Caco-2 (cell line): ENCODE data around the gene BEAN1. TPM values are rescaled to one million over a fixed set of nuclear protein-coding genes. Genes with fewer than 3 reads are reported as not detected.

Source experiments
- Bru-seq: library from RNA; stranded (reverse); fragments of 400-500 nt; gene quantifications from one replicate; lab custom pipeline; 2021; lab: Mats Ljungman, UMichigan
- BruChase-seq, 2 experiments: library from RNA; stranded (reverse); fragments of 400-500 nt; gene quantifications; one replicate each; lab custom pipeline; 2021; lab: Mats Ljungman, UMichigan
- BruUV-seq: library from RNA; stranded (reverse); fragments of 400-500 nt; replicated peaks from 2 replicates; lab custom pipeline; 2021; lab: Mats Ljungman, UMichigan
- CTCF ChIA-PET: fragments of 300-600 bp; sonication (Branson Sonifier 250); formaldehyde crosslinking; loops from one replicate; lab custom pipeline; 2022; ENCODE audit warnings: antibody characterized with exemption; lab: Charles Lee
- POLR2A ChIA-PET: fragments of 300-600 bp; sonication (Branson Sonifier 250); formaldehyde crosslinking; loops from one replicate; lab custom pipeline; 2022; ENCODE audit warnings: antibody characterized with exemption; lab: Charles Lee
- DNase-seq, 2 experiments: peaks; one replicate each; pipeline versions ENCODE4 v3.0.0 to v3.0.0-alpha.2; 2020 to 2022
- H3K27me3 ChIP-seq: replicated peaks from 2 replicates; pipeline ENCODE4 v1.6.0; 2011; ENCODE audit warnings: low read length; ENCODE audit not compliant: control insufficient read depth, insufficient read depth
- H3K36me3 ChIP-seq: 2 replicates; pipeline ENCODE4 v1.5.1; 2011; ENCODE audit warnings: low read length; ENCODE audit not compliant: control insufficient read depth, insufficient read depth
- H3K4me1 ChIP-seq: fragments of 250-450 bp; sonication (Bioruptor Pico); 2 replicates; pipeline ENCODE4 v1.5.1; 2020; ENCODE audit warnings: mild to moderate bottlenecking
- H3K4me3 ChIP-seq: 2 replicates; pipeline ENCODE4 v1.5.1; 2011; ENCODE audit warnings: low read depth, mild to moderate bottlenecking, control low read depth, low read length
- H3K9me3 ChIP-seq: fragments of 250-450 bp; sonication (Bioruptor Pico); 2 replicates; pipeline ENCODE4 v1.5.1; 2020; ENCODE audit warnings: mild to moderate bottlenecking, moderate library complexity
- H3K27ac Mint-ChIP-seq: one replicate; pipeline ENCODE4 v1.8.0; 2022; ENCODE audit warnings: mixed read lengths; ENCODE audit not compliant: unreplicated experiment
- H3K27me3 Mint-ChIP-seq: one replicate; pipeline ENCODE4 v1.8.0; 2022; ENCODE audit warnings: mixed read lengths; ENCODE audit not compliant: insufficient read depth, unreplicated experiment
- H3K36me3 Mint-ChIP-seq: one replicate; pipeline ENCODE4 v1.8.0; 2022; ENCODE audit warnings: mild to moderate bottlenecking, mixed read lengths; ENCODE audit not compliant: insufficient read depth, unreplicated experiment
- H3K4me1 Mint-ChIP-seq: one replicate; pipeline ENCODE4 v1.8.0; 2022; ENCODE audit warnings: low read depth, mixed read lengths; ENCODE audit not compliant: unreplicated experiment
- H3K4me3 Mint-ChIP-seq: one replicate; pipeline ENCODE4 v1.8.0; 2022; ENCODE audit warnings: mild to moderate bottlenecking, moderate library complexity, mixed read lengths; ENCODE audit not compliant: unreplicated experiment
- H3K9me3 Mint-ChIP-seq: one replicate; pipeline ENCODE4 v1.8.0; 2022; ENCODE audit warnings: mixed read lengths; ENCODE audit not compliant: unreplicated experiment
- CTCF ChIP-seq, 2 experiments: fragments of 200-600 bp in 1 of 2; IDR thresholded peaks; 1 replicate in 1 of 2; 2 replicates in 1 of 2; pipeline versions ENCODE4 v1.5.1 to v1.8.0; 2011 to 2022; ENCODE audit warnings: antibody characterized with exemption in 1 of 2, control low read depth in 1 of 2, inconsistent platforms in 1 of 2, low read depth in 1 of 2, low read length in 1 of 2, mild to moderate bottlenecking in 1 of 2, moderate library complexity in 1 of 2; ENCODE audit not compliant: insufficient read depth in 1 of 2, severe bottlenecking in 1 of 2, unreplicated experiment in 1 of 2
- intact Hi-C: fragments of 100-400 bp; cut with micrococcal nuclease; formaldehyde crosslinking; loops from one replicate; pipeline ENCODE4 v1.10.0; 2022; ENCODE audit not compliant: unreplicated experiment
- long read RNA-seq: library from polyadenylated mRNA; stranded (forward); transcript quantifications from one replicate; pipeline ENCODE4 v2.0.0, GENCODE V29; 2022
- total RNA-seq: library from RNA; stranded (reverse); gene quantifications from 2 replicates; pipeline ENCODE4 v1.2.3, GENCODE V29; 2022

Gene BEAN1, protein sequence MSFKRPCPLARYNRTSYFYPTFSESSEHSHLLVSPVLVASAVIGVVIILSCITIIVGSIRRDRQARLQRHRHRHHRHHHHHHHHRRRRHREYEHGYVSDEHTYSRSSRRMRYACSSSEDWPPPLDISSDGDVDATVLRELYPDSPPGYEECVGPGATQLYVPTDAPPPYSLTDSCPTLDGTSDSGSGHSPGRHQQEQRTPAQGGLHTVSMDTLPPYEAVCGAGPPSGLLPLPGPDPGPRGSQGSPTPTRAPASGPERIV
- not detected in 2 replicates for total RNA-seq
- Bru-seq, nascent RNA, result not detected
- percentile 4 among the genes with signal in this experiment for BruChase-seq, experiment 1, labeled RNA remaining after a 2-hour chase
- percentile 7 among the genes with signal in this experiment for BruChase-seq, experiment 2, labeled RNA remaining after a 6-hour chase
- long read RNA-seq, partial matches to known transcripts, result 0 of 1 reads
- long read RNA-seq, other reads (novel, unspliced or antisense), result 1 of 1 reads

- no peaks in the 10 kb centered on the region for H3K36me3 Mint-ChIP-seq
- H3K27ac Mint-ChIP-seq, result no peak within 1 kb of the TSS
- H3K9me3 Mint-ChIP-seq, result no peaks in the 10 kb centered on the region
- TF ChIP-seq CTCF (IDR thresholded peaks at IDR 0.05; ENCODE audit: insufficient read depth in 1 of 2, low read depth in 1 of 2, low read length in 1 of 2, severe bottlenecking in 1 of 2, unreplicated experiment in 1 of 2), result no peak
- peaks cover 9% of the 10 kb centered on the region for H3K27me3 ChIP-seq
- H3K36me3 ChIP-seq, result no peaks in the 10 kb centered on the region
- peaks cover 6% of the 10 kb centered on the region for H3K4me1 Mint-ChIP-seq
- H3K9me3 ChIP-seq, result no peaks in the 10 kb centered on the region
- peak within 1 kb of the TSS; percentile 44 for H3K4me3 ChIP-seq
- ChIA-PET CTCF (no interaction called here), POLR2A (no interaction called here)
- intact Hi-C loops, result loop anchor here (5.0 kb wide), 1 partner anchor 55 kb away; no protein-coding TSS in a partner anchor
- H3K4me3 Mint-ChIP-seq, result peak within 1 kb of the TSS; percentile 70
- no peaks in the 10 kb centered on the region for H3K4me1 ChIP-seq
- BruUV-seq, result no TSS peak
- peak in 1 of 2 experiments; percentile 50 for DNase-seq
- H3K27me3 Mint-ChIP-seq, result peaks cover 32% of the 10 kb centered on the region
These were observed at the start of gene BEAN1 for GRCh38 chr16:66427036-66427860. Gene BEAN1 (plus strand): TSS chr16:66427295. CDS start chr16:66437677, 10,382 bp downstream.

DNA sequence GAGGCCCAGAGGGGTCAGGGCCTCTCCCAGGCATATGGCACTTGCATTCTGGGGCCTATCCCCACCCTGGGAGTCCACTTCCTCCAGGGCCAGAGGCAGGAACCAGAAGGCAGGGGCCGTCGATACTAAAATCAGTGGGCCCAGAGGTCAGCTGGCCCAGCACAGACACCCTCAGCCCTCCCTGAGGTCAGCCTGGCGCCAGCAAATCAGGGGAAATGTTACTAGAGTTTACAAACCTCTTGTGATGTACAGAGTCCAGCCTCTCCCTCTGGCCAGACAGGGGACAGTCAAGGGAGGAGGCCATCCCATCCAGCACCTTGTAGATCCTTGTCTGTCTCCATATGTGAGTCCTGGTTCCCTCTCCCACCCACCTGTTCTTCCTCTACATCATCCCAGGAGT is 49.8 kb upstream of the BEAN1 start:
- CTCF ChIA-PET, result no interaction called here
- H3K4me1 Mint-ChIP-seq, result peaks cover 9% of the 10 kb centered on the region
- Histone ChIP-seq H3K4me3 (no peak overlapping the region), H3K27me3 (no peaks in the 10 kb centered on the region), H3K4me1 (peaks cover 16% of the 10 kb centered on the region), H3K9me3 (no peaks in the 10 kb centered on the region), H3K36me3 (no peaks in the 10 kb centered on the region)
- H3K4me3 Mint-ChIP-seq, result no peak overlapping the region
- no peak overlapping the region for H3K27ac Mint-ChIP-seq
- H3K9me3 Mint-ChIP-seq, result peaks cover 22% of the 10 kb centered on the region
- DNase-seq, result no peak
- no TSS peak for BruUV-seq
- intact Hi-C loops, result no loop called here
- POLR2A ChIA-PET, result no interaction called here
- no peaks in the 10 kb centered on the region for H3K27me3 Mint-ChIP-seq
- no peaks in the 10 kb centered on the region for H3K36me3 Mint-ChIP-seq
- no peak for TF ChIP-seq CTCF (IDR thresholded peaks at IDR 0.05; ENCODE audit: insufficient read depth in 1 of 2, low read depth in 1 of 2, low read length in 1 of 2, severe bottlenecking in 1 of 2, unreplicated experiment in 1 of 2)
